Esophagus muscularis mucosa (tissue), 3 donors: ENCODE measurements around the gene PHF23.

Experiments
- CTCF ChIP-seq, 3 experiments: fragments of 200-600 bp in 2 of 3; fragments of 450-650 bp in 1 of 3; sonication (generic) in 2 of 3; IDR thresholded peaks; one replicate each; pipeline ENCODE4 v1.5.1; 2017 to 2019; ENCODE audit warnings: antibody characterized with exemption in 3 of 3, mild to moderate bottlenecking in 2 of 3, moderate library complexity in 1 of 3
- POLR2A ChIP-seq: fragments of 450-650 bp; IDR thresholded peaks from one replicate; pipeline ENCODE4 v1.6.1; 2017; ENCODE audit warnings: antibody characterized with exemption, moderate library complexity, mild to moderate bottlenecking, low read depth

- TF ChIP-seq CTCF (IDR thresholded peaks at IDR 0.05) (no peak), POLR2A (no peak)
Measured at GRCh38 chr17:7205561-7205960, 33.7 kb downstream of the PHF23 start.
